Measurements from ENCODE around the gene EIF4G3.
"Not testable (repeated sequence)": the region's sequence is repeated elsewhere in the genome, so short reads cannot be mapped to it uniquely, and the experiment has no call there.

EIF4G3 gene

GRCh38 chr1:21156019-21156418 lies 20.7 kb downstream of the EIF4G3 start:
- DNase-seq (ENCODE audit: low read depth in 1 of 2, low spot score in 1 of 2): no peak

GRCh38 chr1:21154717-21155116 lies 22.0 kb downstream of the EIF4G3 start:
- no peak for DNase-seq (ENCODE audit: low read depth in 1 of 2, low spot score in 1 of 2)

GRCh38 chr1:21153388-21153787 lies 23.3 kb downstream of the EIF4G3 start:
- no peak for DNase-seq (ENCODE audit: low read depth in 1 of 2, low spot score in 1 of 2)

GRCh38 chr1:21152423-21153100 lies 24.1 kb downstream of the EIF4G3 start:
- DNase-seq (ENCODE audit: low read depth in 1 of 2, low spot score in 1 of 2): no peak

- DNase-seq (ENCODE audit: low read depth in 1 of 2, low spot score in 1 of 2): no peak
Measured at GRCh38 chr1:21149855-21150432, 26.8 kb downstream of the EIF4G3 start.

GRCh38 chr1:21149430-21149854 lies 27.3 kb downstream of the EIF4G3 start:
- DNase-seq (ENCODE audit: low read depth in 1 of 2, low spot score in 1 of 2): no peak

- DNase-seq (ENCODE audit: low read depth in 1 of 2, low spot score in 1 of 2): no peak
Measured at GRCh38 chr1:21143752-21144151, 32.9 kb downstream of the EIF4G3 start.

- DNase-seq (ENCODE audit: low read depth in 1 of 2, low spot score in 1 of 2): no peak
Measured at GRCh38 chr1:21143138-21143537, 33.6 kb downstream of the EIF4G3 start.

- no peak for DNase-seq (ENCODE audit: low read depth in 1 of 2, low spot score in 1 of 2)
Measured at GRCh38 chr1:21141030-21141429, 35.7 kb downstream of the EIF4G3 start.

GRCh38 chr1:21139601-21140000 lies 37.1 kb downstream of the EIF4G3 start:
- DNase-seq (ENCODE audit: low read depth in 1 of 2, low spot score in 1 of 2): no peak

GRCh38 chr1:21136344-21136743 lies 40.4 kb downstream of the EIF4G3 start:
- not testable (repeated sequence) for DNase-seq (ENCODE audit: low read depth in 1 of 2, low spot score in 1 of 2)

GRCh38 chr1:21131200-21131599 lies 45.5 kb downstream of the EIF4G3 start:
- DNase-seq (ENCODE audit: low read depth in 1 of 2, low spot score in 1 of 2): no peak

GRCh38 chr1:21129407-21129806 lies 47.3 kb downstream of the EIF4G3 start:
- no peak for DNase-seq (ENCODE audit: low read depth in 1 of 2, low spot score in 1 of 2)

- no peak for DNase-seq (ENCODE audit: low read depth in 1 of 2, low spot score in 1 of 2)
Measured at GRCh38 chr1:21126324-21126723, 50.4 kb downstream of the EIF4G3 start.

GRCh38 chr1:21124846-21125245 lies 51.9 kb downstream of the EIF4G3 start:
- no peak for DNase-seq (ENCODE audit: low read depth in 1 of 2, low spot score in 1 of 2)

GRCh38 chr1:21123287-21123948 lies 53.3 kb downstream of the EIF4G3 start:
- no peak for DNase-seq (ENCODE audit: low read depth in 1 of 2, low spot score in 1 of 2)

GRCh38 chr1:21121764-21122471 lies 54.8 kb downstream of the EIF4G3 start:
- no peak for DNase-seq (ENCODE audit: low read depth in 1 of 2, low spot score in 1 of 2)

GRCh38 chr1:21118167-21118566 lies 58.5 kb downstream of the EIF4G3 start:
- DNase-seq (ENCODE audit: low read depth in 1 of 2, low spot score in 1 of 2): no peak

GRCh38 chr1:21117597-21118001 lies 59.1 kb downstream of the EIF4G3 start:
- no peak for DNase-seq (ENCODE audit: low read depth in 1 of 2, low spot score in 1 of 2)

- DNase-seq (ENCODE audit: low read depth in 1 of 2, low spot score in 1 of 2): no peak
Measured at GRCh38 chr1:21117159-21117558, 59.5 kb downstream of the EIF4G3 start.

GRCh38 chr1:21115098-21115760 lies 61.5 kb downstream of the EIF4G3 start:
- no peak for DNase-seq (ENCODE audit: low read depth in 1 of 2, low spot score in 1 of 2)
